Activated CD4-positive, alpha-beta memory T cell treated with anti-CD3 and anti-CD28 coated beads for 36 hours (primary cell): ENCODE results near the gene MRPL2. TPM values are rescaled to one million over a fixed set of nuclear protein-coding genes. Genes with fewer than 3 reads are reported as not detected.

Source experiments
- total RNA-seq, 2 experiments: library from RNA; stranded (reverse); gene quantifications; one replicate each; pipeline ENCODE4 v1.2.3, GENCODE V29; 2021

MRPL2 gene
- total RNA-seq, 2 experiments from 2014 or later: 91.0 to 95.4 TPM

Other genes starting within 250 kb of the MRPL2 start
- gene RPL7L1, start 179.8 kb downstream of the MRPL2 start, total RNA-seq: 100 to 1,000 TPM; 111 to 117 TPM
- not detected for gene PTCRA, start 143.4 kb downstream of the MRPL2 start, total RNA-seq
- gene CNPY3, start 130.0 kb downstream of the MRPL2 start, total RNA-seq: 10 to 100 TPM; 32.2 to 37.6 TPM
- gene GNMT, start 98.7 kb downstream of the MRPL2 start, total RNA-seq: not detected
- gene PEX6, start 80.3 kb downstream of the MRPL2 start, total RNA-seq: 10 to 100 TPM; 25.6 to 26.4 TPM
- gene PPP2R5D, start 74.9 kb downstream of the MRPL2 start, total RNA-seq: 10 to 100 TPM; 59.1 to 60.2 TPM
- 10 to 100 TPM; 90.2 to 94.4 TPM for gene MEA1, start 45.5 kb downstream of the MRPL2 start, total RNA-seq
- 10 to 100 TPM; 48.1 to 52.3 TPM for gene KLHDC3, start 45.2 kb downstream of the MRPL2 start, total RNA-seq
- gene RRP36, start 37.8 kb downstream of the MRPL2 start, total RNA-seq: 10 to 100 TPM; 54.0 to 55.6 TPM
- gene CUL7, start 5.6 kb downstream of the MRPL2 start, total RNA-seq: 10 to 100 TPM; 23.2 to 23.8 TPM
- gene KLC4, start 197 bp upstream of the MRPL2 start, total RNA-seq: 10 to 100 TPM; 11.0 to 11.9 TPM
- 1 to 10 TPM; 1.3 to 1.5 TPM for gene PTK7, start 16.9 kb upstream of the MRPL2 start, total RNA-seq
- 10 to 100 TPM; 40.5 to 40.8 TPM for gene SRF, start 111.8 kb upstream of the MRPL2 start, total RNA-seq
- gene CUL9, start 122.8 kb upstream of the MRPL2 start, total RNA-seq: 10 to 100 TPM; 37.8 to 38.4 TPM
- gene DNPH1, start 170.0 kb upstream of the MRPL2 start, total RNA-seq: 10 to 100 TPM; 57.5 to 57.9 TPM
- gene TTBK1, start 184.0 kb upstream of the MRPL2 start, total RNA-seq: under 1 TPM; 0.31 to 0.34 TPM
- not detected for gene SLC22A7, start 238.8 kb upstream of the MRPL2 start, total RNA-seq
- 1 to 10 TPM; 2.0 to 2.9 TPM for gene CRIP3, start 249.4 kb upstream of the MRPL2 start, total RNA-seq